Left colon (tissue), 2 donors: ENCODE measurements around the gene DCT. TPM values are rescaled to one million over a fixed set of nuclear protein-coding genes. Genes with fewer than 3 reads are reported as not detected.

Experiments
- ATAC-seq: fragments of 200-7000 bp; cut with Tn5 transposase; one replicate; pipeline ENCODE4 v1.9.1; 2020; ENCODE audit warnings: mild to moderate bottlenecking, moderate library complexity
- DNase-seq, 2 donors: peaks; one replicate each; pipeline ENCODE4 v3.0.0-alpha.2; 2020
- intact Hi-C, 2 donors: fragments of 100-400 bp; cut with DNase I in 1 of 2; cut with micrococcal nuclease in 1 of 2; formaldehyde crosslinking; loops; one replicate each; pipeline versions ENCODE4 v1.11.2 to v1.14.0; 2022; cut with DNase I, micrococcal nuclease
- total RNA-seq, 2 donors: library from RNA; stranded (reverse); fragmentation: NEBNext Ultra II Directional; extraction: Animal tissue kit (Norgen Biotek cat#: 25700); gene quantifications; one replicate each; pipeline ENCODE4 v1.2.1, GENCODE V29; 2021
- donor health status: DM: no; HTN: no; CAD: no.
- donor health status: DM: yes; HTN: yes; CAD: no.

DCT gene
- total RNA-seq, 2 donors from 2014 or later = 0.08 TPM; not detected in 1

GRCh38 chr13:94459116-94459515, 20.4 kb downstream of the DCT start:
- intact Hi-C loops = no loop called here
- DNase-seq = no peak
- ATAC-seq = no peak

GRCh38 chr13:94455414-94455813, 24.1 kb downstream of the DCT start:
- ATAC-seq = no peak
- DNase-seq = no peak
- intact Hi-C loops = no loop called here

- intact Hi-C loops = no loop called here
- no peak for ATAC-seq
- no peak for DNase-seq
Observed at GRCh38 chr13:94454906-94455305, 24.6 kb downstream of the DCT start.

- DNase-seq = no peak
- intact Hi-C loops = no loop called here
- no peak for ATAC-seq
Observed at GRCh38 chr13:94454334-94454733, 25.1 kb downstream of the DCT start.

- ATAC-seq (no peak), DNase-seq (no peak)
- intact Hi-C loops = no loop called here
Observed at GRCh38 chr13:94444826-94445225, 34.7 kb downstream of the DCT start.

- intact Hi-C loops = loop anchor here in 1 of 2 donors (2.0 kb wide), 1 partner anchor 181 kb away; no protein-coding TSS in a partner anchor
- DNase-seq = no peak
- peak; percentile 58 for ATAC-seq
Observed at GRCh38 chr13:94435604-94436226, 43.8 kb downstream of the DCT start.

- intact Hi-C loops = no loop called here
- peak; percentile 92 for ATAC-seq
- DNase-seq = peak; percentile 6 to 28
Observed at GRCh38 chr13:94433055-94433961, 46.2 kb downstream of the DCT start.

GRCh38 chr13:94431987-94432386, 47.5 kb downstream of the DCT start:
- ATAC-seq = no peak
- no peak for DNase-seq
- intact Hi-C loops = no loop called here

GRCh38 chr13:94431574-94431973, 47.9 kb downstream of the DCT start:
- DNase-seq (no peak), ATAC-seq (no peak)
- intact Hi-C loops = no loop called here

- DNase-seq (no peak), ATAC-seq (no peak)
- intact Hi-C loops = no loop called here
Observed at GRCh38 chr13:94427313-94427953, 52.0 kb downstream of the DCT start.

GRCh38 chr13:94419925-94420305, 59.6 kb downstream of the DCT start:
- intact Hi-C loops = no loop called here
- ATAC-seq (no peak), DNase-seq (no peak)

- no peak for ATAC-seq
- no peak for DNase-seq
- intact Hi-C loops = no loop called here
Observed at GRCh38 chr13:94419304-94419924, 60.1 kb downstream of the DCT start.

- no peak for DNase-seq
- intact Hi-C loops = no loop called here
- no peak for ATAC-seq
Observed at GRCh38 chr13:94417294-94417693, 62.2 kb downstream of the DCT start.

GRCh38 chr13:94416454-94417080, 62.9 kb downstream of the DCT start:
- no peak for DNase-seq
- intact Hi-C loops = no loop called here
- no peak for ATAC-seq

- no peak for DNase-seq
- ATAC-seq = no peak
- intact Hi-C loops = no loop called here
Observed at GRCh38 chr13:94415500-94416237, 63.8 kb downstream of the DCT start.

GRCh38 chr13:94414708-94415107, 64.8 kb downstream of the DCT start:
- ATAC-seq (no peak), DNase-seq (no peak)
- intact Hi-C loops = no loop called here

- ATAC-seq = no peak
- DNase-seq = no peak
- intact Hi-C loops = no loop called here
Observed at GRCh38 chr13:94414141-94414540, 65.3 kb downstream of the DCT start.

GRCh38 chr13:94413598-94413944, 65.9 kb downstream of the DCT start:
- DNase-seq (no peak), ATAC-seq (no peak)
- intact Hi-C loops = no loop called here
